ENCODE data around the gene SUPT16H.

The SUPT16H gene

GRCh38 chr14:21320913-21321312 is 62.9 kb downstream of the SUPT16H start:
- no peak overlapping the region for H3K4me2 ChIP-seq (ENCODE audit: low read length)
- no peak overlapping the region for H3K14ac ChIP-seq (ENCODE audit: low read length)
- H3K9ac ChIP-seq (ENCODE audit: low read length): no peak overlapping the region
- no peak overlapping the region for H3K27ac ChIP-seq (ENCODE audit: low read depth, low read length)
- no peak overlapping the region for H2AK5ac ChIP-seq (ENCODE audit: low read length)
- H3K27me3 ChIP-seq (ENCODE audit: insufficient read depth, low read length): no peaks in the 10 kb centered on the region
- no peak overlapping the region for H4K12ac ChIP-seq (ENCODE audit: low read depth, low read length)
- no peak overlapping the region for H3K18ac ChIP-seq (ENCODE audit: low read length)
- no peak overlapping the region for H2BK12ac ChIP-seq (ENCODE audit: low read length)
- H3K4ac ChIP-seq (ENCODE audit: low read depth, low read length): no peak overlapping the region
- no peak overlapping the region for H3K23ac ChIP-seq (ENCODE audit: low read length)
- H4K8ac ChIP-seq (ENCODE audit: low read depth, low read length): no peak overlapping the region
- H2BK5ac ChIP-seq (ENCODE audit: low read depth, low read length, poor library complexity): no peak overlapping the region
- H3K79me1 ChIP-seq (ENCODE audit: low read length): no peaks in the 10 kb centered on the region
- H3K79me2 ChIP-seq (ENCODE audit: control insufficient read depth, insufficient read depth, low read length, poor library complexity): no peaks in the 10 kb centered on the region
- no peak for DNase-seq
- H3K4me3 ChIP-seq (ENCODE audit: low read depth, low read length): no peak overlapping the region
- no CpG with 5 or more reads among the region's 2 CpGs for WGBS (ENCODE audit: extremely low coverage, insufficient coverage, insufficient read length)
- H3K4me1 ChIP-seq (ENCODE audit: control insufficient read depth in 1 of 2, insufficient read depth in 2 of 2, low read length in 2 of 2): no peaks in the 10 kb centered on the region
- no peak overlapping the region for H2AFZ ChIP-seq (ENCODE audit: insufficient read depth, low read length, poor library complexity)
- H4K91ac ChIP-seq (ENCODE audit: low read depth, low read length): no peak overlapping the region
- no peak overlapping the region for H2BK120ac ChIP-seq (ENCODE audit: insufficient read depth, low read length, poor library complexity)
- H3K36me3 ChIP-seq (ENCODE audit: control insufficient read depth in 1 of 2, insufficient read depth in 2 of 2, low read length in 2 of 2): no peaks in the 10 kb centered on the region
- no peaks in the 10 kb centered on the region for H3K9me3 ChIP-seq (ENCODE audit: insufficient read depth, low read depth, low read length)

DNA sequence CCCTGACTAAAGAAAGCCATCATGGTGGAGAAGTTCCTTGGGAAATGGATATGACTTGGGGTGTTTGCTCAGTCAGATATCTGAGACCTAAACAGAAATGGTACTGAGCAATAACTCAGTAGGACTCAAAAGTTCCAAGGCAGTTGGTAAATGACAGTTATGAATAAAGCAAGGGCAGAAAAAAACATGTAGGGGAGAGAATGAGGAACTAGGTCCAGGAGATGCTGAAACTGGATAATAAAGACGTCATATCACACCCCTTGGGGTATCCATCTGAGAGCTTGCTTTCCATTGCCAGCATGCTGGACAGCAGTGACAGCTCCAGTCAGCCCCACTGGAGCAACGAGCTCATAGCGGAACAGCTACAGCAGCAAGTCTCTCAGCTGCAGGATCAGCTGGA is 66.4 kb downstream of the SUPT16H start:
- WGBS (ENCODE audit: extremely low coverage, insufficient coverage, insufficient read length): no CpG with 5 or more reads among the region's 3 CpGs
- H3K27ac ChIP-seq (ENCODE audit: low read depth, low read length): no peak overlapping the region

DNA sequence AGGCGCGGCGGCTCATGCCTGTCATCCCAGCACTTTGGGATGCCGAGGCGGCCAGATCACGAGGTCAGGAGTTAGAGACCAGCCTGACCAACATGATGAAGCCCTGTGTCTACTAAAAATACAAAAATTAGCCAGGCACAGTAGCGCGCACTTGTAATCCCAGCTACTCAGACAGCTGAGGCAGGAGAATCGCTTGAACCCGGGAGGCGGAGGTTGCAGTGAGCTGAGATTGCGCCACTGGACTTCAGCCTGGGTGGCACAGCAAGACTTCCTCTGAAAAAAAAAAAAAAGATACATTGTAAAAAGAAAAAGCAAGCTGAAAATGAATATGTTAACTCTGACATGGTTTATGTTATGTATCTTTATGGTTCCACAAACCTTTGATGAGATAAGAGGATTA is 70.3 kb downstream of the SUPT16H start:
- H4K91ac ChIP-seq (ENCODE audit: low read depth, low read length): no peak overlapping the region
- no peak overlapping the region for H4K12ac ChIP-seq (ENCODE audit: low read depth, low read length)
- H2BK12ac ChIP-seq (ENCODE audit: low read length): no peak overlapping the region
- H2BK5ac ChIP-seq (ENCODE audit: low read depth, low read length, poor library complexity): no peak overlapping the region
- no peak overlapping the region for H3K4me3 ChIP-seq (ENCODE audit: low read depth, low read length)
- H3K4ac ChIP-seq (ENCODE audit: low read depth, low read length): no peak overlapping the region
- no peak overlapping the region for H3K9ac ChIP-seq (ENCODE audit: low read length)
- DNase-seq: no peak
- H3K79me2 ChIP-seq (ENCODE audit: control insufficient read depth, insufficient read depth, low read length, poor library complexity): peaks cover 1% of the 10 kb centered on the region
- H2AK5ac ChIP-seq (ENCODE audit: low read length): no peak overlapping the region
- H3K4me2 ChIP-seq (ENCODE audit: low read length): no peak overlapping the region
- peaks cover 5% of the 10 kb centered on the region for H3K79me1 ChIP-seq (ENCODE audit: low read length)
- H3K27ac ChIP-seq (ENCODE audit: low read depth, low read length): no peak overlapping the region
- no peaks in the 10 kb centered on the region for H3K36me3 ChIP-seq (ENCODE audit: control insufficient read depth in 1 of 2, insufficient read depth in 2 of 2, low read length in 2 of 2)
- no CpG with 5 or more reads among the region's 12 CpGs for WGBS (ENCODE audit: extremely low coverage, insufficient coverage, insufficient read length)
- H2AFZ ChIP-seq (ENCODE audit: insufficient read depth, low read length, poor library complexity): no peak overlapping the region
- no peaks in the 10 kb centered on the region for H3K9me3 ChIP-seq (ENCODE audit: insufficient read depth, low read depth, low read length)
- H2BK120ac ChIP-seq (ENCODE audit: insufficient read depth, low read length, poor library complexity): no peak overlapping the region
- H3K18ac ChIP-seq (ENCODE audit: low read length): no peak overlapping the region
- H3K23ac ChIP-seq (ENCODE audit: low read length): no peak overlapping the region
- H4K8ac ChIP-seq (ENCODE audit: low read depth, low read length): no peak overlapping the region
- no peak overlapping the region for H3K14ac ChIP-seq (ENCODE audit: low read length)
- H3K4me1 ChIP-seq (ENCODE audit: control insufficient read depth in 1 of 2, insufficient read depth in 2 of 2, low read length in 2 of 2): peaks cover 2 to 4% of the 10 kb centered on the region in 2 experiments
- no peaks in the 10 kb centered on the region for H3K27me3 ChIP-seq (ENCODE audit: insufficient read depth, low read length)

More for the DNA sequence above, 66.4 kb downstream of the SUPT16H start:
- Histone ChIP-seq H3K4ac (ENCODE audit: low read depth, low read length) (no peak overlapping the region), H3K18ac (ENCODE audit: low read length) (no peak overlapping the region), H3K4me3 (ENCODE audit: low read depth, low read length) (no peak overlapping the region), H3K36me3 (ENCODE audit: control insufficient read depth in 1 of 2, insufficient read depth in 2 of 2, low read length in 2 of 2) (no peaks in the 10 kb centered on the region), H3K9me3 (ENCODE audit: insufficient read depth, low read depth, low read length) (no peaks in the 10 kb centered on the region), H2BK12ac (ENCODE audit: low read length) (no peak overlapping the region), H4K8ac (ENCODE audit: low read depth, low read length) (no peak overlapping the region), H2AK5ac (ENCODE audit: low read length) (no peak overlapping the region), H2BK120ac (ENCODE audit: insufficient read depth, low read length, poor library complexity) (no peak overlapping the region), H3K79me1 (ENCODE audit: low read length) (no peaks in the 10 kb centered on the region), H3K4me1 (ENCODE audit: control insufficient read depth in 1 of 2, insufficient read depth in 2 of 2, low read length in 2 of 2) (no peaks in the 10 kb centered on the region), H3K79me2 (ENCODE audit: control insufficient read depth, insufficient read depth, low read length, poor library complexity) (no peaks in the 10 kb centered on the region), H3K4me2 (ENCODE audit: low read length) (no peak overlapping the region), H3K14ac (ENCODE audit: low read length) (no peak overlapping the region), H4K91ac (ENCODE audit: low read depth, low read length) (no peak overlapping the region), H3K27me3 (ENCODE audit: insufficient read depth, low read length) (no peaks in the 10 kb centered on the region), H4K12ac (ENCODE audit: low read depth, low read length) (no peak overlapping the region), H3K23ac (ENCODE audit: low read length) (no peak overlapping the region), H2BK5ac (ENCODE audit: low read depth, low read length, poor library complexity) (no peak overlapping the region), H2AFZ (ENCODE audit: insufficient read depth, low read length, poor library complexity) (no peak overlapping the region), H3K9ac (ENCODE audit: low read length) (no peak overlapping the region)
- no peak for DNase-seq

DNA sequence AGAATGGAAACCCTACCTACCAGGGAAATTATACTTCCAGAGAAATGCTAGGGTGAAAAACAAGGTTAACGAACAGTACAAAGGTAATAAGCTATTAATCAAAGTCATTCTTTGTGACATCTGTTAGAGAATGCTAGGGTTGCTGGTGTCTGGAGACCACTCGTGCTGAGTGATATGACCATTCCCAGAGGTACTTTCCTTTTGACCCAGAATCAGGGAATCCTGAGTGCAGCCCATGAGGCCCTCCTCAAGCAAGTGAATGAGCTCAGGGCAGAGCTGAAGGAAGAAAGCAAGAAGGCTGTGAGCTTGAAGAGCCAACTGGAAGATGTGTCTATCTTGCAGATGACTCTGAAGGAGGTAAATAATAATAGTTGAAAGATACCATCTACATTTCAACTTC is 72.2 kb downstream of the SUPT16H start:
- Histone ChIP-seq H3K4ac (ENCODE audit: low read depth, low read length) (no peak overlapping the region), H3K27ac (ENCODE audit: low read depth, low read length) (no peak overlapping the region), H2AFZ (ENCODE audit: insufficient read depth, low read length, poor library complexity) (no peak overlapping the region), H3K79me2 (ENCODE audit: control insufficient read depth, insufficient read depth, low read length, poor library complexity) (peaks cover 1% of the 10 kb centered on the region), H3K9me3 (ENCODE audit: insufficient read depth, low read depth, low read length) (no peaks in the 10 kb centered on the region), H2BK12ac (ENCODE audit: low read length) (no peak overlapping the region), H3K4me2 (ENCODE audit: low read length) (no peak overlapping the region), H3K36me3 (ENCODE audit: control insufficient read depth in 1 of 2, insufficient read depth in 2 of 2, low read length in 2 of 2) (no peaks in the 10 kb centered on the region), H3K23ac (ENCODE audit: low read length) (peak overlapping the region; percentile 13), H2BK5ac (ENCODE audit: low read depth, low read length, poor library complexity) (no peak overlapping the region), H3K18ac (ENCODE audit: low read length) (no peak overlapping the region), H4K91ac (ENCODE audit: low read depth, low read length) (no peak overlapping the region), H3K4me3 (ENCODE audit: low read depth, low read length) (no peak overlapping the region), H4K8ac (ENCODE audit: low read depth, low read length) (no peak overlapping the region), H3K4me1 (ENCODE audit: control insufficient read depth in 1 of 2, insufficient read depth in 2 of 2, low read length in 2 of 2) (peaks cover 2 to 4% of the 10 kb centered on the region in 2 experiments), H3K9ac (ENCODE audit: low read length) (no peak overlapping the region), H3K27me3 (ENCODE audit: insufficient read depth, low read length) (no peaks in the 10 kb centered on the region), H3K14ac (ENCODE audit: low read length) (no peak overlapping the region), H3K79me1 (ENCODE audit: low read length) (peaks cover 5% of the 10 kb centered on the region), H2AK5ac (ENCODE audit: low read length) (no peak overlapping the region), H4K12ac (ENCODE audit: low read depth, low read length) (no peak overlapping the region), H2BK120ac (ENCODE audit: insufficient read depth, low read length, poor library complexity) (no peak overlapping the region)
- DNase-seq: no peak
- no CpG with 5 or more reads among the region's 2 CpGs for WGBS (ENCODE audit: extremely low coverage, insufficient coverage, insufficient read length)
